GM18868 (cell line): Measurements from ENCODE around the gene MYL9.

ENCODE experiments used
- ATAC-seq: cut with Tn5 transposase; IDR thresholded peaks from one replicate; pipeline ENCODE4 v1.9.1; 2021; ENCODE audit warnings: mild to moderate bottlenecking, moderate library complexity; ENCODE audit not compliant: unreplicated experiment

Gene MYL9

GRCh38 chr20:36578356-36579041, 37.2 kb downstream of the MYL9 start:
- ATAC-seq = no peak

GRCh38 chr20:36579996-36580545, 38.8 kb downstream of the MYL9 start:
- no peak for ATAC-seq

- ATAC-seq = no peak
Measured at GRCh38 chr20:36582322-36582721, 41.0 kb downstream of the MYL9 start.

- ATAC-seq = no peak
Measured at GRCh38 chr20:36582821-36583220, 41.5 kb downstream of the MYL9 start.

- no peak for ATAC-seq
Measured at GRCh38 chr20:36584018-36584481, 42.7 kb downstream of the MYL9 start.

GRCh38 chr20:36585410-36586125, 44.2 kb downstream of the MYL9 start:
- ATAC-seq = no peak

- ATAC-seq = no peak
Measured at GRCh38 chr20:36587388-36588070, 46.2 kb downstream of the MYL9 start.

- no peak for ATAC-seq
Measured at GRCh38 chr20:36591281-36591680, 50.0 kb downstream of the MYL9 start.

GRCh38 chr20:36591854-36592641, 50.7 kb downstream of the MYL9 start:
- no peak for ATAC-seq

- ATAC-seq = no peak
Measured at GRCh38 chr20:36593347-36593929, 52.1 kb downstream of the MYL9 start.

GRCh38 chr20:36599912-36600345, 58.6 kb downstream of the MYL9 start:
- no peak for ATAC-seq
